ENCODE measurements around the gene MYH16.

DNA sequence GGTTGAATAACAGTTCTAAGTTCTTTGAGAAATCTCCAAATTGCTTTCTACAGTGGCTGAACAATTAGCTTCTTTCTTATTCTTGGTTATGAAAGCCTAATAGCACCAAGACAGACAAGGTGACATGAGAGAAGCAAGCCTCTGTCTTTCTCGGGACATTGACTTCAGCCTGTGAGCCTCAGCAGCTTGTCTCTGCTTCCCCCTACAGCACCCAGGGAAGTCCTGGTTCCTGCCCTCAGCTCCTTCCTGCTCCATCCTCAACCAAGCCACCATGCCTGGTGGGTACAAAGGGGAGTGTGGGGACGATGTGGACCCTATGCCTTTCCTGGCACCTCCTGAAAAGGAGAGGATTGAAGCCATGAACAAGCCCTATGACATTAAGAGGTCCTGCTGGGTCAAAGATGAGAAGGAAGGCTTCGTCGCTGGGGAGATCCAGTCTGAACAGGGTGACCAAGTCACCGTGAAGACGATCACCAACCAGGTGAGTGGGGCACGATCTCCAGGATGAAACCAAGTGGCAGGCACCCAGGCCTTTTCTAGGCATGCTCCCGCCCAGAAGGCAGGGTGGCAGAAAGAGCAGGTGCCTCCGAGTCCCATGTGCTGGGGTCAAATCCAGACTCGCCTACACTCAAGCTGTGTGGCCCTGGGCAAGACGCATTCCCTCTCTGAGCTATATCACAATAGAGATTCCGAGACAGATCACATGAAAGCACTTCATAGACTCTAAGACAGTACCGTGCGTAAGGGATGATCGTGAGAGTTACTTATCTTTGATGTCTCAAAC lies 33.9 kb upstream of the MYH16 start:
- TF ChIP-seq, protein P1, sequence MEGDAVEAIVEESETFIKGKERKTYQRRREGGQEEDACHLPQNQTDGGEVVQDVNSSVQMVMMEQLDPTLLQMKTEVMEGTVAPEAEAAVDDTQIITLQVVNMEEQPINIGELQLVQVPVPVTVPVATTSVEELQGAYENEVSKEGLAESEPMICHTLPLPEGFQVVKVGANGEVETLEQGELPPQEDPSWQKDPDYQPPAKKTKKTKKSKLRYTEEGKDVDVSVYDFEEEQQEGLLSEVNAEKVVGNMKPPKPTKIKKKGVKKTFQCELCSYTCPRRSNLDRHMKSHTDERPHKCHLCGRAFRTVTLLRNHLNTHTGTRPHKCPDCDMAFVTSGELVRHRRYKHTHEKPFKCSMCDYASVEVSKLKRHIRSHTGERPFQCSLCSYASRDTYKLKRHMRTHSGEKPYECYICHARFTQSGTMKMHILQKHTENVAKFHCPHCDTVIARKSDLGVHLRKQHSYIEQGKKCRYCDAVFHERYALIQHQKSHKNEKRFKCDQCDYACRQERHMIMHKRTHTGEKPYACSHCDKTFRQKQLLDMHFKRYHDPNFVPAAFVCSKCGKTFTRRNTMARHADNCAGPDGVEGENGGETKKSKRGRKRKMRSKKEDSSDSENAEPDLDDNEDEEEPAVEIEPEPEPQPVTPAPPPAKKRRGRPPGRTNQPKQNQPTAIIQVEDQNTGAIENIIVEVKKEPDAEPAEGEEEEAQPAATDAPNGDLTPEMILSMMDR (optimal IDR thresholded peaks at IDR 0.05 in 1 of 3, IDR thresholded peaks at IDR 0.05 in 1 of 3, conservative IDR thresholded peaks at IDR 0.05 in 1 of 3; ENCODE audit: extremely low read depth in 1 of 3, insufficient read depth in 2 of 3, low read length in 3 of 3) = no peak
- TF ChIP-seq EZH2 (IDR thresholded peaks at IDR 0.05; ENCODE audit: low read length) = no peak
